Renal cortex interstitium (tissue), 11 donors: Measurements from ENCODE around the gene AOC1. TPM values are rescaled to one million over a fixed set of nuclear protein-coding genes. Genes with fewer than 3 reads are reported as not detected.

ENCODE experiments used
- DNase-seq, 11 donors: peaks; one replicate each; pipeline ENCODE4 v3.0.0-alpha.2; 2013; ENCODE audit warnings: low read depth in 9 of 11, low spot score in 4 of 11; ENCODE audit errors: extremely low read depth in 1 of 11
- polyA plus RNA-seq, 3 donors: library from polyadenylated mRNA; unstranded; fragments of 120-200 nt; gene quantifications; one replicate each; pipeline ENCODE4 v1.2.1, GENCODE V29; 2013; ENCODE audit not compliant: insufficient read length in 3 of 3

Gene AOC1
- polyA plus RNA-seq, 3 donors = 44.4 to 63.1 (median 51.1) TPM

GRCh38 chr7:150826061-150826849 lies 26.1 kb upstream of the AOC1 start:
- no peak for DNase-seq

GRCh38 chr7:150828384-150828783 lies 23.9 kb upstream of the AOC1 start:
- DNase-seq = no peak

- DNase-seq = no peak
These were observed 22.9 kb upstream of the AOC1 start for GRCh38 chr7:150829426-150829825.

GRCh38 chr7:150830937-150831336 lies 21.4 kb upstream of the AOC1 start:
- no peak for DNase-seq

- DNase-seq = no peak
These were observed 20.5 kb upstream of the AOC1 start for GRCh38 chr7:150831851-150832250.

- DNase-seq = no peak
These were observed 17.3 kb upstream of the AOC1 start for GRCh38 chr7:150835019-150835418.

GRCh38 chr7:150835702-150836280 lies 16.5 kb upstream of the AOC1 start:
- no peak for DNase-seq

- DNase-seq = no peak
These were observed 13.2 kb upstream of the AOC1 start for GRCh38 chr7:150838965-150839650.

- DNase-seq = no peak
These were observed 10.3 kb upstream of the AOC1 start for GRCh38 chr7:150842018-150842417.

- DNase-seq = no peak
These were observed 9.6 kb upstream of the AOC1 start for GRCh38 chr7:150842716-150843115.

- no peak for DNase-seq
These were observed 6.9 kb upstream of the AOC1 start for GRCh38 chr7:150845421-150845861.

- DNase-seq = no peak
These were observed 5.8 kb upstream of the AOC1 start for GRCh38 chr7:150846291-150847115.

GRCh38 chr7:150847536-150847935 lies 4.8 kb upstream of the AOC1 start:
- no peak for DNase-seq

GRCh38 chr7:150848111-150848510 lies 4.2 kb upstream of the AOC1 start:
- DNase-seq = no peak

- DNase-seq = no peak
These were observed 3.7 kb upstream of the AOC1 start for GRCh38 chr7:150848561-150849115.

GRCh38 chr7:150849204-150849775 lies 3.0 kb upstream of the AOC1 start:
- DNase-seq = no peak

GRCh38 chr7:150850273-150850672 lies 2.0 kb upstream of the AOC1 start:
- no peak for DNase-seq

GRCh38 chr7:150851492-150852370 lies 586 bp upstream of the AOC1 start:
- DNase-seq = no peak
